Measurements from ENCODE around the gene SNX2.

DNA sequence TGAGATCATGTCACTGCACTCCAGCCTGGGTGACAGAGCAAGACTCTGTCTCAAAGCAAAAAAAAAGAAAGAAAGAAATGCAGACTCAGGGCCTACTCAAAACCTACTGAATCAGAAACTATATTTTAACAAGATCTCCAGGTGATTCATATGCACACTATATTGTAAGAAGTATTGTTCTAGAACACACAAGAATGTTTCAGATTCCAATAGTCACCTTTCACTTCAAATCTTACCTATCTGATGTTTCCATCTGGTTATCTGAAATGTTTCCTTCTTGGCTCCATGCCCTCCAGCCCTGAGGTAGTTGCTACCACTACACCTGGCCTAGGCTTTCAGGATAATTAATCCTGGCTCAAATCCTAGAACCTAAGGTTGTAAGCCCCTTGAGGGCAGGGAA is 36.8 kb upstream of the SNX2 start:
- TF ChIP-seq RAD21 (IDR thresholded peaks at IDR 0.05; ENCODE audit: low read depth), result no peak
- no peak for TF ChIP-seq TAF1 (IDR thresholded peaks at IDR 0.05; ENCODE audit: low read depth)
- TF ChIP-seq EP300 (IDR thresholded peaks at IDR 0.05; ENCODE audit: borderline replicate concordance), result no peak
- TF ChIP-seq, protein P1, sequence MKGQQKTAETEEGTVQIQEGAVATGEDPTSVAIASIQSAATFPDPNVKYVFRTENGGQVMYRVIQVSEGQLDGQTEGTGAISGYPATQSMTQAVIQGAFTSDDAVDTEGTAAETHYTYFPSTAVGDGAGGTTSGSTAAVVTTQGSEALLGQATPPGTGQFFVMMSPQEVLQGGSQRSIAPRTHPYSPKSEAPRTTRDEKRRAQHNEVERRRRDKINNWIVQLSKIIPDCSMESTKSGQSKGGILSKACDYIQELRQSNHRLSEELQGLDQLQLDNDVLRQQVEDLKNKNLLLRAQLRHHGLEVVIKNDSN (IDR thresholded peaks at IDR 0.05), result no peak
- TF ChIP-seq, protein P2, sequence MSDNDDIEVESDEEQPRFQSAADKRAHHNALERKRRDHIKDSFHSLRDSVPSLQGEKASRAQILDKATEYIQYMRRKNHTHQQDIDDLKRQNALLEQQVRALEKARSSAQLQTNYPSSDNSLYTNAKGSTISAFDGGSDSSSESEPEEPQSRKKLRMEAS (IDR thresholded peaks at IDR 0.05), result no peak
- no peak for TF ChIP-seq CEBPB (IDR thresholded peaks at IDR 0.05)
- TF ChIP-seq EGR1 (IDR thresholded peaks at IDR 0.05), result no peak
- no peak for TF ChIP-seq FOXM1 (IDR thresholded peaks at IDR 0.05; ENCODE audit: borderline replicate concordance, low read depth)
- TF ChIP-seq CREB1 (IDR thresholded peaks at IDR 0.05; ENCODE audit: low read depth), result no peak
- TF ChIP-seq, protein P3, sequence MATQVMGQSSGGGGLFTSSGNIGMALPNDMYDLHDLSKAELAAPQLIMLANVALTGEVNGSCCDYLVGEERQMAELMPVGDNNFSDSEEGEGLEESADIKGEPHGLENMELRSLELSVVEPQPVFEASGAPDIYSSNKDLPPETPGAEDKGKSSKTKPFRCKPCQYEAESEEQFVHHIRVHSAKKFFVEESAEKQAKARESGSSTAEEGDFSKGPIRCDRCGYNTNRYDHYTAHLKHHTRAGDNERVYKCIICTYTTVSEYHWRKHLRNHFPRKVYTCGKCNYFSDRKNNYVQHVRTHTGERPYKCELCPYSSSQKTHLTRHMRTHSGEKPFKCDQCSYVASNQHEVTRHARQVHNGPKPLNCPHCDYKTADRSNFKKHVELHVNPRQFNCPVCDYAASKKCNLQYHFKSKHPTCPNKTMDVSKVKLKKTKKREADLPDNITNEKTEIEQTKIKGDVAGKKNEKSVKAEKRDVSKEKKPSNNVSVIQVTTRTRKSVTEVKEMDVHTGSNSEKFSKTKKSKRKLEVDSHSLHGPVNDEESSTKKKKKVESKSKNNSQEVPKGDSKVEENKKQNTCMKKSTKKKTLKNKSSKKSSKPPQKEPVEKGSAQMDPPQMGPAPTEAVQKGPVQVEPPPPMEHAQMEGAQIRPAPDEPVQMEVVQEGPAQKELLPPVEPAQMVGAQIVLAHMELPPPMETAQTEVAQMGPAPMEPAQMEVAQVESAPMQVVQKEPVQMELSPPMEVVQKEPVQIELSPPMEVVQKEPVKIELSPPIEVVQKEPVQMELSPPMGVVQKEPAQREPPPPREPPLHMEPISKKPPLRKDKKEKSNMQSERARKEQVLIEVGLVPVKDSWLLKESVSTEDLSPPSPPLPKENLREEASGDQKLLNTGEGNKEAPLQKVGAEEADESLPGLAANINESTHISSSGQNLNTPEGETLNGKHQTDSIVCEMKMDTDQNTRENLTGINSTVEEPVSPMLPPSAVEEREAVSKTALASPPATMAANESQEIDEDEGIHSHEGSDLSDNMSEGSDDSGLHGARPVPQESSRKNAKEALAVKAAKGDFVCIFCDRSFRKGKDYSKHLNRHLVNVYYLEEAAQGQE (IDR thresholded peaks at IDR 0.05; ENCODE audit: low read depth), result no peak
- no peak for TF ChIP-seq TEAD4 (IDR thresholded peaks at IDR 0.05)

All from Ishikawa (cell line).